Endodermal cell (in vitro differentiated cells): Measurements from ENCODE around the gene MOCS3. TPM values are rescaled to one million over a fixed set of nuclear protein-coding genes. Genes with fewer than 3 reads are reported as not detected.
"Not testable (repeated sequence)": the region's sequence is repeated elsewhere in the genome, so short reads cannot be mapped to it uniquely, and the experiment has no call there.

Source experiments
- DNase-seq: peaks from one replicate; pipeline ENCODE4 v3.0.0-alpha.2; 2017
- H3K27ac ChIP-seq: 2 replicates; pipeline ENCODE4 v1.5.1; 2013; ENCODE audit warnings: mild to moderate bottlenecking, low read depth, low read length, moderate library complexity
- H3K27me3 ChIP-seq: 2 replicates; pipeline ENCODE4 v1.6.1; 2013; ENCODE audit warnings: mild to moderate bottlenecking, low read length, moderate library complexity; ENCODE audit not compliant: insufficient read depth, control insufficient read depth, poor library complexity, severe bottlenecking
- H3K36me3 ChIP-seq: 2 replicates; pipeline ENCODE4 v1.7.0; 2013; ENCODE audit warnings: mild to moderate bottlenecking, low read length, moderate library complexity; ENCODE audit not compliant: control insufficient read depth, insufficient read depth
- H3K4me1 ChIP-seq: one replicate; pipeline ENCODE4 v1.7.0; 2013; ENCODE audit warnings: low read length; ENCODE audit not compliant: control insufficient read depth, insufficient read depth
- H3K4me3 ChIP-seq: 2 replicates; pipeline ENCODE4 v1.5.1; 2013; ENCODE audit warnings: mild to moderate bottlenecking, low read length, moderate library complexity
- H3K9ac ChIP-seq: 2 replicates; pipeline ENCODE4 v1.6.1; 2013; ENCODE audit warnings: mild to moderate bottlenecking, low read length, moderate library complexity; ENCODE audit not compliant: poor library complexity, severe bottlenecking; ENCODE audit errors: extremely low read depth
- H3K9me3 ChIP-seq: 2 replicates; pipeline ENCODE4 v1.6.1; 2013; ENCODE audit warnings: mild to moderate bottlenecking, low read length, moderate library complexity; ENCODE audit not compliant: control insufficient read depth
- H3K27ac Mint-ChIP-seq: 2 replicates; pipeline ENCODE4 v1.8.0; 2020; ENCODE audit warnings: mixed read lengths
- H3K27me3 Mint-ChIP-seq: 2 replicates; pipeline ENCODE4 v1.8.0; 2021; ENCODE audit warnings: mild to moderate bottlenecking, mixed read lengths; ENCODE audit not compliant: insufficient read depth
- H3K36me3 Mint-ChIP-seq: 2 replicates; pipeline ENCODE4 v1.8.0; 2020; ENCODE audit warnings: low read depth, mixed read lengths
- H3K4me1 Mint-ChIP-seq: 2 replicates; pipeline ENCODE4 v1.8.0; 2020; ENCODE audit warnings: mixed read lengths
- H3K4me3 Mint-ChIP-seq: 2 replicates; pipeline ENCODE4 v1.8.0; 2020; ENCODE audit warnings: mild to moderate bottlenecking, moderate library complexity, mixed read lengths
- H3K9me3 Mint-ChIP-seq: 2 replicates; pipeline ENCODE4 v1.8.0; 2020; ENCODE audit warnings: mild to moderate bottlenecking, mixed read lengths
- WGBS, 2 experiments: methylation state at CpG; one replicate each; pipeline versions ENCODE4 v1.1.5 to v1.1.7; 2013; ENCODE audit warnings: missing lambda C conversion rate in 2 of 2, mixed read lengths in 1 of 2; ENCODE audit not compliant: insufficient coverage in 1 of 2, insufficient read length in 1 of 2; 5-methylcytosine and 5-hydroxymethylcytosine counted together
- total RNA-seq, 2 donors: library from RNA; stranded (reverse); fragmentation: NEBNext Ultra II Directional in 1 of 2; extraction: Animal tissue kit (Norgen Biotek cat#: 25700) in 1 of 2; gene quantifications; 2 replicates in 1 of 2; 3 replicates in 1 of 2; pipeline ENCODE4 v1.2.1, GENCODE V29; 2021
- TF ChIP-seq, protein P1 (sequence below): fragments of 200-600 bp; sonication (generic); conservative IDR thresholded peaks from 2 replicates; pipeline ENCODE4 v1.5.0; 2021; ENCODE audit warnings: antibody characterized with exemption, mild to moderate bottlenecking

The MOCS3 gene
- total RNA-seq, 2 donors from 2014 or later: 4.7 to 5.5 TPM

DNA sequence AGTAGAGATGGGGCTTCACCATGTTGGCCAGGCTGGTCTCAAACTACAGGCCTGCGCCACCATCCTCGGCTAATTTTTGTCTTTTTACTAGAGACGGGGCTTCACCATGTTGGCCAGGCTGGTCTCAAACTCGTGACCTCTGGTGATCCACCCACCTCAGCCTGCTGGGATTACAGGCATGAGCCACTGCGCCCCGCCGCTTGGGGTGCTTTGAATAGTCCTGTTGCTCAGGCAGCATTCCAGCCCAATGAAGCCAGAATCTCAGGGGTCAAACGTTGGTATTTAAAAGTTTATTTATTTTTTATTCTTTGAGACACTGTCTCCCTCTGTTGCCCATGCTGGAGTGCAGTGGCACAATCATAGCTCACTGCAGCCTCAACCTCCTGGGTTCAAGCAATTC, 11.3 kb downstream of the MOCS3 start:
- no peak for DNase-seq
- Mint-ChIP-seq H3K4me3 (no peak overlapping the region), H3K36me3 (no peaks in the 10 kb centered on the region), H3K27ac (no peak overlapping the region), H3K27me3 (peaks cover 21% of the 10 kb centered on the region), H3K9me3 (no peaks in the 10 kb centered on the region), H3K4me1 (peaks cover 12% of the 10 kb centered on the region)
- no peak overlapping the region for H3K27ac ChIP-seq
- no peak overlapping the region for H3K9ac ChIP-seq
- peaks cover 3% of the 10 kb centered on the region for H3K4me1 ChIP-seq
- TF ChIP-seq, protein P1, sequence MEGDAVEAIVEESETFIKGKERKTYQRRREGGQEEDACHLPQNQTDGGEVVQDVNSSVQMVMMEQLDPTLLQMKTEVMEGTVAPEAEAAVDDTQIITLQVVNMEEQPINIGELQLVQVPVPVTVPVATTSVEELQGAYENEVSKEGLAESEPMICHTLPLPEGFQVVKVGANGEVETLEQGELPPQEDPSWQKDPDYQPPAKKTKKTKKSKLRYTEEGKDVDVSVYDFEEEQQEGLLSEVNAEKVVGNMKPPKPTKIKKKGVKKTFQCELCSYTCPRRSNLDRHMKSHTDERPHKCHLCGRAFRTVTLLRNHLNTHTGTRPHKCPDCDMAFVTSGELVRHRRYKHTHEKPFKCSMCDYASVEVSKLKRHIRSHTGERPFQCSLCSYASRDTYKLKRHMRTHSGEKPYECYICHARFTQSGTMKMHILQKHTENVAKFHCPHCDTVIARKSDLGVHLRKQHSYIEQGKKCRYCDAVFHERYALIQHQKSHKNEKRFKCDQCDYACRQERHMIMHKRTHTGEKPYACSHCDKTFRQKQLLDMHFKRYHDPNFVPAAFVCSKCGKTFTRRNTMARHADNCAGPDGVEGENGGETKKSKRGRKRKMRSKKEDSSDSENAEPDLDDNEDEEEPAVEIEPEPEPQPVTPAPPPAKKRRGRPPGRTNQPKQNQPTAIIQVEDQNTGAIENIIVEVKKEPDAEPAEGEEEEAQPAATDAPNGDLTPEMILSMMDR: no peak
- no peak overlapping the region for H3K4me3 ChIP-seq
- WGBS, 2 experiments: 91 to 94% methylated on average over 8 of the region's 8 CpGs
- H3K27me3 ChIP-seq: no peaks in the 10 kb centered on the region
- no peaks in the 10 kb centered on the region for H3K9me3 ChIP-seq
- H3K36me3 ChIP-seq: no peaks in the 10 kb centered on the region

DNA sequence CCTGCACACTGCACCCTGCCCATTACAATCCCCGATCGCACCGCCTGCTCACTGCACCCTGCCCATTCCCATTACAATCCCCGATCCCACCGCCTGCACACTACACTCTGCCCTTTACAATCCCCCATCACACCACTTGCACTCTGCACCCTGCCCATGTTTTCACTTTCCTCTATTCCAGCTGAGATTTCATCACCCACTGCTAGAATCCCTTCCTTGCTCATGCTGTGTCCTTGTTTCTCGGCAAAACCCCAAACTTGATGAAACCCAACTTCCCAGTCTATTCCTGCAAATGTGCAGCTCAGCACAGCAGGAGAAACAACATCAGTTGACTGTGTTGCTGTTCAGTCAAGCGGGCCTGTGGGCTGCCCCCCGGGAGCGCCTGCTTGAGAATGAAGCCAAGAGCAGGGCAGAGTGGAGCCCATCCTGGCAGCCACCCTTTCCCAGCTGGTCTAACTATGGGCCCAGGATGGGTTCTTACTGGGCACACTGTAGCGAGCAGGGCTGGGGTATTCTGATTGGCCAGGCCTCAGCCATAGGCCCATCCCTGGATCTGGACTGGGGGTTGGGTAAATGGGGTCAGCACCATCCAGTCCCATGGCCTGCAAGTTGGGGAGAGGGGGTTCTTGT, 17.2 kb downstream of the MOCS3 start:
- DNase-seq: no peak
- no peaks in the 10 kb centered on the region for H3K27me3 ChIP-seq
- H3K27me3 Mint-ChIP-seq: peaks cover 21% of the 10 kb centered on the region
- no peak overlapping the region for H3K27ac ChIP-seq
- H3K9me3 ChIP-seq: no peaks in the 10 kb centered on the region
- no peaks in the 10 kb centered on the region for H3K4me1 ChIP-seq
- H3K36me3 ChIP-seq: no peaks in the 10 kb centered on the region
- no peak overlapping the region for H3K4me3 ChIP-seq
- no peaks in the 10 kb centered on the region for H3K4me1 Mint-ChIP-seq
- TF ChIP-seq, protein P1: no peak
- no peak overlapping the region for H3K9ac ChIP-seq
- H3K27ac Mint-ChIP-seq: no peak overlapping the region
- H3K9me3 Mint-ChIP-seq: no peaks in the 10 kb centered on the region
- H3K4me3 Mint-ChIP-seq: no peak overlapping the region
- WGBS, 2 experiments: 89 to 100% methylated on average over 5 to 10 of the region's 10 CpGs
- H3K36me3 Mint-ChIP-seq: no peaks in the 10 kb centered on the region

GRCh38 chr20:50977066-50978021, 18.7 kb downstream of the MOCS3 start:
- Histone ChIP-seq H3K27ac (no peak overlapping the region), H3K9ac (no peak overlapping the region), H3K4me3 (no peak overlapping the region), H3K36me3 (no peaks in the 10 kb centered on the region), H3K9me3 (no peaks in the 10 kb centered on the region), H3K27me3 (no peaks in the 10 kb centered on the region), H3K4me1 (no peaks in the 10 kb centered on the region)
- Mint-ChIP-seq H3K9me3 (no peaks in the 10 kb centered on the region), H3K27me3 (peaks cover 17% of the 10 kb centered on the region), H3K27ac (no peak overlapping the region), H3K4me1 (peaks cover 2% of the 10 kb centered on the region), H3K4me3 (no peak overlapping the region), H3K36me3 (no peaks in the 10 kb centered on the region)
- no peak for DNase-seq
- TF ChIP-seq, protein P1: no peak
- 89 to 90% methylated on average over 14 to 20 of the region's 20 CpGs for WGBS, 2 experiments

DNA sequence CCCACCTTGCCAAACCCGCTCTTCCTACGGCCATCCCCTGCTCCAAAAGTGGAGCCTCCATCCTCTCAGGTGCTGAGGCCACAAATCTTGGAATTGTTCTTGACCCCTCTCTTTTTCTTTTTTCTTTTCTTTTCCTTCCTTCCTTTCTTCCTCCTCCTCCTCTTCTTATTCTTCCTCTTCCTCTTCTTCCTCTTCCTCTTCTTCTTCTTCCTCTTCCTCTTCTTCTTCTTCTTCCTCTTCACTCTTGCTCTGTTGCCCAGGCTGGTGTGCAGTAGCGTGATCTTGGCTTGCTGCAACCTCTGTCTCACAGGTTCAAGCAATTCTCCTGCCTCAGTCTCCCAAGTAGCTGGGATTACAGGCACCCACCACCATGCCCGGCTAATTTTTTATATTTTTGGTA, 19.9 kb downstream of the MOCS3 start:
- H3K9ac ChIP-seq, H3K27ac Mint-ChIP-seq, H3K4me3 Mint-ChIP-seq, H3K4me1 Mint-ChIP-seq, DNase-seq, H3K27me3 ChIP-seq, H3K9me3 Mint-ChIP-seq, H3K36me3 ChIP-seq, H3K4me3 ChIP-seq, H3K27ac ChIP-seq, H3K4me1 ChIP-seq, H3K9me3 ChIP-seq, H3K36me3 Mint-ChIP-seq: not testable (repeated sequence)
- peaks cover 15% of the 10 kb centered on the region for H3K27me3 Mint-ChIP-seq
- 85 to 94% methylated on average over 3 of the region's 4 CpGs for WGBS, 2 experiments
